ENCODE results near the gene INSR.
"Not testable (repeated sequence)": the region's sequence is repeated elsewhere in the genome, so short reads cannot be mapped to it uniquely, and the experiment has no call there.

The INSR gene

GRCh38 chr19:7293762-7294557 is at the start of gene INSR:
TSS of gene INSR (minus strand) at chr19:7294414. CDS start at chr19:7293891, 523 bp downstream.
- peak; percentile 91 for DNase-seq (ENCODE audit: low spot score)

GRCh38 chr19:7342143-7342542 is 47.9 kb upstream of the INSR start:
- no peak for DNase-seq (ENCODE audit: low spot score)

GRCh38 chr19:7340959-7341837 is 47.0 kb upstream of the INSR start:
- peak; percentile 81 for DNase-seq (ENCODE audit: low spot score)

- DNase-seq (ENCODE audit: low spot score), result peak; percentile 40
Measured at GRCh38 chr19:7337380-7338194, 43.4 kb upstream of the INSR start.

GRCh38 chr19:7336321-7336973 is 42.2 kb upstream of the INSR start:
- no peak for DNase-seq (ENCODE audit: low spot score)

- DNase-seq (ENCODE audit: low spot score), result no peak
Measured at GRCh38 chr19:7333198-7334118, 39.2 kb upstream of the INSR start.

- no peak for DNase-seq (ENCODE audit: low spot score)
Measured at GRCh38 chr19:7331446-7331845, 37.2 kb upstream of the INSR start.

GRCh38 chr19:7328647-7329046 is 34.4 kb upstream of the INSR start:
- no peak for DNase-seq (ENCODE audit: low spot score)

- no peak for DNase-seq (ENCODE audit: low spot score)
Measured at GRCh38 chr19:7327802-7328201, 33.6 kb upstream of the INSR start.

- no peak for DNase-seq (ENCODE audit: low spot score)
Measured at GRCh38 chr19:7326105-7326877, 32.1 kb upstream of the INSR start.

GRCh38 chr19:7318176-7318575 is 24.0 kb upstream of the INSR start:
- no peak for DNase-seq (ENCODE audit: low spot score)

- no peak for DNase-seq (ENCODE audit: low spot score)
Measured at GRCh38 chr19:7312816-7313215, 18.6 kb upstream of the INSR start.

- DNase-seq (ENCODE audit: low spot score), result no peak
Measured at GRCh38 chr19:7311911-7312310, 17.7 kb upstream of the INSR start.

- DNase-seq (ENCODE audit: low spot score), result not testable (repeated sequence)
Measured at GRCh38 chr19:7308327-7308726, 14.1 kb upstream of the INSR start.

- DNase-seq (ENCODE audit: low spot score), result no peak
Measured at GRCh38 chr19:7307590-7308218, 13.5 kb upstream of the INSR start.

- DNase-seq (ENCODE audit: low spot score), result no peak
Measured at GRCh38 chr19:7304200-7304599, 10.0 kb upstream of the INSR start.

- no peak for DNase-seq (ENCODE audit: low spot score)
Measured at GRCh38 chr19:7303470-7303869, 9.3 kb upstream of the INSR start.

GRCh38 chr19:7301525-7301924 is 7.3 kb upstream of the INSR start:
- no peak for DNase-seq (ENCODE audit: low spot score)

GRCh38 chr19:7297742-7298141 is 3.5 kb upstream of the INSR start:
- no peak for DNase-seq (ENCODE audit: low spot score)

Measured in globus pallidus (tissue), 1 donor.